GM19372 (cell line): ENCODE results near the gene PLPPR5.

Experiments used
- ATAC-seq: cut with Tn5 transposase; IDR thresholded peaks from one replicate; pipeline ENCODE4 v1.9.1; 2021; ENCODE audit warnings: mild to moderate bottlenecking, low read depth, moderate library complexity; ENCODE audit not compliant: unreplicated experiment

PLPPR5 gene

DNA sequence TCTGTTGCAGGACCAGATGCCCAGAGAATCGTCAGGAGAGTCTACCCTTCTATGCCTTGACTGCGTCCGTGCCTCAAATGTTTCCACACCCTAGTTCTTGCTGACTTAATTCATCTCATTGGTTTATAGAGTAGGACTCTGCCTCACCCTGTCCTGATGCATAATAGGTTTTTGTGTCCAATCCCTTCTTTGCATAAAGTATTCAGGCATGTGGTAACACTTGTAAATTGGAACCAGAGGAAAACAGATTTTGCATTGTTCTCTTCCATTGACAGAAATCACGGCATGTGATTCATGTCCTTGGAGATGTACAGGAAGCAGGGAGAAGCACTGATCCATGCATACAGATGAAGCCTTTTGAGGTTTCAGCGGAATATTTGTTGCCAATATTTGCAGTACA is 29.5 kb downstream of the PLPPR5 start:
- ATAC-seq = no peak

DNA sequence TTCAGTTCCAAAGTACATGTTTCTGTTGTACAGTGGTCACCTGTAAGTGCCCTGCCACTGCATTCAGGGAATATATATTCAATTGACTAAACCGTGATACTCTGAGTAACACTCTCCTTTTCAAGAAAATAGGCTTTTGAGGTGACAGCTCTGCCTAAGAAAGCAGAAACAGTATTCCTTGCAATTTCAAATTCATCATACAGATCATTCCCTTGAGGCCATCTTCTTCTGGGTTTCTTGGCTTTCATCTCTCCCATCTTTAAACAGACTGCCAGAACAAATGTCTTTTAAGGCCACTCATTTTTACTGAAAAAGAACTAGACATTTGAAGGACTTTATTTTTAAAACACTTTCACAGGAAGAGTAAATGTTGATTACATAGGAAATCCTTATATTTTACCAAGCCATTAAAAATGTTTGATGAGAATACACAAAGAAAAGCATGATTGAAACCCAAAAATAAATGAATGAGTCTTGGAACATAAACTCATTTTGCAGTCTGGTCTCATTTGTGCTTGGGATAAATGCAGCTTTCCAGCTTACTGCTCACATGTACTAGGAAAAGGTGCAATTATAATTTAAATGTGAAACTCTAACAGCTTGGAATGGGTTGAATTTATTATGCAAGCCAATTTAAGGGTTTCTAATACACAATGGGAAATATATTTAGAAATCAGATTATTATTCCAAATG is 34.7 kb downstream of the PLPPR5 start:
- ATAC-seq = no peak

DNA sequence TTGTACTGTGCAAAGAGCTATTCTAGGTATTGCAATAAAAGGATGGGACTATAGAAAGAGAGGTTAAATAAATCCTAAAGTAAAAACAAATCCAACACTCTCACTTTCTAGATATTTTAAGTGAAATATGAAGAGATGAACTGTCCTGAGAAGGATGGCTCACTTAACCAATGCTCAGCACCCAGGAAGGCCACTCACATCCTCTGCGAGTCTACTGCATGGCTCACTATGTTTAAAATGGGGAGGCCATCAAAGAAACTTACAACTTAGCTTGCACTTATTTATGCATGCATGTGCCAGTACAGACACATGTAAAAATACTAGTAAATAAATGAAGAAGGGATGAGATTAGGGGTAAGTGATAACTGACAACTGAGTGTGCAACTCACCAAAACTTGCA is 37.5 kb downstream of the PLPPR5 start:
- no peak for ATAC-seq

DNA sequence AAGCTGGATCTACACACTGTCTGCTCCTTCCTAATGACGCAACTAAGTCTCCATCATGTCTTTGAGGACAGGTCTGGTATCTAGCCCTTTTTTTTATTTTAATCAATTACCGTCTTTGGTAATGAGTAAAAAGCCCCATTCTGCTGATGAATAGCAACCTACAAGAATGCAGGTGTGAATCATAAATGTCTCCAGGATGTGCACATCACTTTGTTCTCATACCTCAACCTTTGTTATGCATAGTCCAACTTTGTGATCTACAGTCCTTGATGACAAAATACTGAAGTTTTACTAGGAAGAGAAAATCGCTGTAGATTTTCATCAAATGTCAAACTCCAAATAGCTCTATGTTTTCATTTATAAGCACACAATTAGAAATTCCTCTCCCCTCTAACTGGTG is 39.3 kb downstream of the PLPPR5 start:
- ATAC-seq = no peak

DNA sequence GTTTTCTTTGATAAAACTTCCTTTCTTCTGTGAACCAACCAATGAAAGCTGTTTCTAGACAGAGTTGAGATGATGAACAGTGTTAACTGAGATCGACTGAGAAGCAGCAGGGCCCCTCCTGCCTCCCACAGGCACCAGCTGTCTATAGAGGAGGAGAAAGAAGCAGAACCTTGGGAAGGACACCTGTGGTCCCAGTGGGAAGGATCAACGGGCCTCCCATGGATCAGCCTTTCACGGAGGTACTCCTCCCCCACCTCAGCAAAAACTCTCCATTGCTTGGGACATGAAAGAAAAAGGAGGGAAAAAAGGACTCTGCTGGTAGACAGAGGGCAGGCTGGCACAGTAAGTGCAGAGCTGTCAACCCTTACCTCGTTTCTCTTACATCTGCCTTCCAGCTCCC is 40.5 kb downstream of the PLPPR5 start:
- ATAC-seq = no peak

DNA sequence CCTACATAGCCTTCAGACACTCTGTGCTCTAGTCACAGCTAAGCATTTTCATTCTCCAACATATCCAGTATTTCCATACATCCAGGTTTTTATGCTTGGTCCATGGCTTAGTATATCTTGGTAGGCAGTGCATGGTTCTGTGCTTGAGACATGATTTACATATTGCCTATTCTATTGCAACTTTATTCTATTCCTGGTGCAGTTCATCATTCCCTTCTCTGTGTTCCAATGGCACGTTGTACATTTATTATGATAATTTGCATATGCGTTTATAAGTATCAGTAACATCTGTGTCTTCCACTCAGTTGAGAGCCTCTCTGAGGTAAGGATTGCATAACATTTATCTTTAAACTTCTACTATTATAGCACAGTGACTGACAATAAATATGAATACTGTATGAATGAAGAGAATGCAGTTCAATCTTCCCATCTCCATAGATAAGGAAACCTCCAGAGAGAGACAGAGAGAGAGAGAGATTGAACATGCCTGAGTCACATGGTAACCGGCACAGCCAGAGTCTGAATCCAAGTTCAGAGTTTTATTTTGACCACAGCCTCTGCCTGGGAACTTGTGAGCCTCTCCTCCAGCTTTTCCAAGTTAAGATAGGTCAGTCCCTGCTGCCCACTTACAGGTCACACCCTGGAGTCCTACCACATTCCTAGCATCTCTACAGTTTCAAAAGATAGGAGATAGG is 41.5 kb downstream of the PLPPR5 start:
- ATAC-seq = no peak

GRCh38 chr1:98962156-98962555 is 42.5 kb downstream of the PLPPR5 start:
- no peak for ATAC-seq

DNA sequence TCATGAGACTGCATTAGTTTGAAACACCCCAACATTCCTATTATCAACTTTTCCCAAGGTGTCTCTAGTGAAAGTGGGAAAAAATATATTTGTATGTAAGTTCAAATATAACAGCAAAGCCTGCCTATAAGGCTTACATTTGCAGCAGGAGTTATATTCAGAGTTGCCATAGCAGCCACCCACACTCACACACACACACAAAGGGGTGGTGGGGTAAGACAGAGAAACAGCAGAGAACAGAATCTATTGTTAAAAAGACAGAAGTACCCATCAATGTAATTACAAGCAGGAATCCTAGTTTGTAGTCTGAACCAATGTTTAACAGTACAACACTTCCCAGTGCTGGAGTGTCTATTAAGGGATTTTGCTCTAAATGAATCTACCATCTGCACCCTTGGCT is 55.0 kb downstream of the PLPPR5 start:
- ATAC-seq = no peak

DNA sequence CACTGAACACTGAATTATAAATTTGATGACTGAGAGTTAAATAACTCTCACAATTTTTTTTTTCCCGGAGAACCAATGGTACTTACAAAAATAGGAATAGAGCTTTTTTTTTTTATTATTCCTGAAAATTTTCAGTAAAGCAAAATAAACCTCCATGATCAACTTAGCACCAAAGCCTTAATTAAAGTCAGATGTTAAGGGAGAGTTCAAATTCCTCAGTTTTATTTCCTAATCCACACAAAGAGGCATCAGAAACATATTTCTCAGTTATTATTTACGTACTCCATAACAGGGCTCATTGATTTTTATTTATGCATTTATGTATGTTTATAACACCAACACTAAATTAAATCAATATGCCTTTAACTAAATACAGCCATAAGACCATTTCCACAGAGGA is 55.5 kb downstream of the PLPPR5 start:
- no peak for ATAC-seq

DNA sequence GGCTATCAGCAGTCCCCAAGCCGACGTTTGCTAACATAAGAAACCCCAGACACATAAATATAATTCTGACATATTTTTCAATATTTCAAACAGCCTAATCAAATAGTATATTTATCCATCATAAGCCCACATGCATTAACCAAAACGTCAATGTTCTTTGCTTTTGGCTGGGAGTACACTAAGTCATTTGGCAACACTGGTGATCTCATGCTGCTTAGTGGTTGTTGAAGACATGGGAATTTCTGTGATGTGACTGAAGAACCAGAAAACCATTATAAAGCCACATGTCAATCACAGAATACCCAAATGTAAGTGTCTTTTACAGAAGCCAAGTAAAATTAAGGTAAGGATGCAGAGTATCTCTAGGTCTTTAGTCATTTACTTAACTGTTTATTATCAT is 57.6 kb downstream of the PLPPR5 start:
- no peak for ATAC-seq

- ATAC-seq = no peak
These were observed 64.0 kb downstream of the PLPPR5 start for GRCh38 chr1:98940722-98941079.

DNA sequence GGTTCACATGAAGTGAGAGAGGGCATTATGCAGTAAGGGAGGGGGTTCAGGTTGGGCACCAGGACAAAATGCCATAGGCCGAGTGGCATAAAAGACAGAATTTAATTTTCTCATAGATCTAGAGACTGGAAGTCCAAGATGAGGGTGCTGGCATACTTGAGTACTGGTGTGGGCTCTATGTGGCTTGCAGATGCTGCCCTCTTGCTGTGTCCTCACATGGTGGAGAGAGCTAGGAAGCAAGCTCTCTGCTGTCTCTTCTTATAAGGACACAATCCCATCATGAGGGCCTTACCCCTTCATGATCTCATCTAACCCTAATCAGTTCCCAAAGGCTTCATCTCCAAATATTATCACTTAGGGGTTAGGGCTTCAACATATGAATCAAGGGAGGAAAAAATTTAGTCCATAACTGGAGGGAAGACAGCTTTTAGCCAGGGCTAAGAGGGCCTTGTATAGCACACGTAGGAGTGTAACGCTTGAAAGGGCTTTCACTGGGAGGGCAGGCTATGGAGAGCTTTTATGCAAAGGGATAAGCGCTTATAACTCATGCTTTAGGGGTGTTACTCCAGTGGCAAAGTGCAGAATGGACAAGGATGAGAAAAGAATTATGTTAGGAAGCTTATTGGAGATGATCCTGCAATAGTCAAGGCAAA is 64.5 kb downstream of the PLPPR5 start:
- no peak for ATAC-seq

- ATAC-seq = no peak
These were observed 65.2 kb downstream of the PLPPR5 start for GRCh38 chr1:98939471-98939870.

GRCh38 chr1:98937347-98937746 is 67.3 kb downstream of the PLPPR5 start:
- no peak for ATAC-seq

GRCh38 chr1:98932184-98932583 is 72.5 kb downstream of the PLPPR5 start:
- no peak for ATAC-seq

DNA sequence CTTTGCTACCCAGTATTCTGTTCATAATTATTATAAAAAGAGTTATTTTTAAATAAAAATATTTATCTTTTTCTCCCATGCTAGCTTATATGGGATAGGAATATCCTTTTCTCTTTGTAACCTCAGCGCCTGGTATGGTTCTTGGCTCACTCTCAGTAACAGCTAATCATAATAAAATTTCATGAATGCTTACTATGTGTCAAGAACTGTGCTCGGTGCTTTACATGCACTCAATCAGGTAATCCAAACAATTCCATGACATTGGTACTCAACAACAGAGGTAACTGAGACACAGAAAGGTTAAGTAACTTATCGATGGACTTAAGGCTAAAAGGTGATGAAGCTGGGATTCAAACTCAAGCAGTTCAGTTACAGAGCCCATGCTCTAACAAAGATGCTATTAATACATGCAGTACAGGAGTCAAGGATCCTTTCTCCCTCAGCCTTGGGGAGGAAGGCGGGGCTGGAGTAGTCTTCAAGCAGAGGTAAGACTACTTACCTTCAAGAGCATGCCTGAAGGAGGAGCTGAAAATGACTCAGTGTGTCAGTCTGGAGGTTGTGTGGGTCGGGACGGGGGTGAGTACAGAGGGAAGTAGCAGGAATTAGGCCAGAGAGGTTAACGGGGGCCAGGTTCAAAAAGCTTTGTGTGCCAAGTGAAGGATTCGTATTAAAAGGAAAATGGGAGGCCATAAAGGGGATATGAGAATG is 73.4 kb downstream of the PLPPR5 start:
- ATAC-seq = no peak

GRCh38 chr1:98929437-98929836 is 75.2 kb downstream of the PLPPR5 start:
- ATAC-seq = no peak

GRCh38 chr1:98926597-98926996 is 78.1 kb downstream of the PLPPR5 start:
- no peak for ATAC-seq

DNA sequence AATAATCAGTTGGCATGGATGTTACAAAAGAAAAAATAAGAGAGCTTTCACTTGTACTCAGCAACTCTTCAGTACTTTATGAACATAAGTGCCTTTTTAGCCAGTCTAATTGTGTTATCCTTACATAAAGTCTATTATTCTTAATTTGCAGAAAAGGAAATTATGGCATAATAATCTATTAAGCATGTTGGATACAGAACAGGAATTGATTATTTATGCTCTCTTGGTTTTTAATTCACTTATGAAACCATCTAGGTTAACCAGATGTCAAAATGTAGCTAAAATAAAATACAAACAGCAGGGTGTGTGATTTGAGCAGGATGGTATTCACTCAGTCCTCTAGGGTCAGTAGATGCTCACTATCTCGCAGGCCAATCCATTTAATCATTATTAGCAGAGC is 79.7 kb downstream of the PLPPR5 start:
- no peak for ATAC-seq

GRCh38 chr1:98923667-98924066 is 81.0 kb downstream of the PLPPR5 start:
- no peak for ATAC-seq

- ATAC-seq = no peak
These were observed 82.8 kb downstream of the PLPPR5 start for GRCh38 chr1:98921817-98922216.
